Stimulated activated CD8-positive, alpha-beta memory T cell treated with anti-CD3 and anti-CD28 coated beads, Interleukin-4, amount 100 ng/mL, for 24 hours (primary cell): ENCODE results near the gene RAPGEF3.

Experiments
- DNase-seq: peaks from one replicate; pipeline ENCODE4 v3.0.0-alpha.2; 2020; ENCODE audit warnings: low read depth

Gene RAPGEF3

DNA sequence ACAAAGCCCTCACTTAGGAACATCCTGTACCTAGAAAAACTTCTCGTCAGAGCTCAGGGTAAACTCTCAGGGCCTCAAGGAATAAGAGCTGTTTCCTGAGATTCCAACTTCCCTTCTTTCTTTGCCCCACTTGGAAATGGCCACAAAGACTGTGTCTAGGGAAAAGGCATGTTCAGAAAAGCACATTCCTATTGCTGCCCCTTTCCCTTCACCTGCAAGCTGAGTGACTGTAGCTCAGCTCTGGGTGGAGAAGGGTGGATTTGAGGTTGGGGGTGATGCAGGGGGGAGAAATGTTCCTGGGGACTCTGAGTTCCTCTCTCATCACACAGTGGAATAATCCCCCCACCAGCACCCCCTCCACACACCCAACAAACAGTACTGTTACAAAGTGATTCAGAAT is 40.1 kb downstream of the RAPGEF3 start:
- DNase-seq = no peak

DNA sequence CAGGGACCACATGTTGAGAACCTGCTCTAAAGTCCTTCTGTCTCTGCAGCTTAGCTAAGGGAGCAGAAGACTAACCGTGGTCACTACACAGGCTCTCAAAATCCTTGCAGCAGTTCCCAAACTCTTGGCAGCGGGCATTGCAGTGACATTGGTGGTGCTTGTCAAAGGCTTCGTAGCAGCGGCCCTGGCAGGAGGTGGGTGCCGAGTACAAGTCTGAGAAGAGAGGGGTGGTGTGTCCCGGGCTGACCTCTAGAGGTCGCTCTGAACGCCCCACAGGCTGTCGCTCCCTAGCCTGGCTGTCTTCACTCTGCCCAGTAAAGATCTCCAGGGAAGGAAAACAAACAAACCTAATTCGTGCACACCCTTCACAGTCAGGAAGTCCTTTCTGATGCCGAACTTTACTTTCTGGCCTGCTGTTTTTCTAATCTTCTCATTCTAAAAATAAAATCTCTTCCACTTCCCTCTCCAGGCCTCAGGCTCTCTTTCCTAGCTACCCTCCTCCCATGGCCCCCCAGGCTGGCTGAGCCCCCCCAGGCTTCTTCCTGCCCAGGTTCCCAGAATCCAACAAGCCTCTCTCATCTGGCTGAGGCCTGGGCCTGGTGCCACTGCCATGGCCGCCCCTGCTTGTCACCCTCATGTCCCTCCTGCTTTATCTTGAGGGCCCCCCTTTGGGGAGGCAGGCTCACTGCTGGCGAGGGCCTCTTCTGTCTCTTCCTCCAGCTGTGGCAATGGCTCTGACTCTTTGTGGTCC is 41.1 kb downstream of the RAPGEF3 start:
- DNase-seq = no peak

DNA sequence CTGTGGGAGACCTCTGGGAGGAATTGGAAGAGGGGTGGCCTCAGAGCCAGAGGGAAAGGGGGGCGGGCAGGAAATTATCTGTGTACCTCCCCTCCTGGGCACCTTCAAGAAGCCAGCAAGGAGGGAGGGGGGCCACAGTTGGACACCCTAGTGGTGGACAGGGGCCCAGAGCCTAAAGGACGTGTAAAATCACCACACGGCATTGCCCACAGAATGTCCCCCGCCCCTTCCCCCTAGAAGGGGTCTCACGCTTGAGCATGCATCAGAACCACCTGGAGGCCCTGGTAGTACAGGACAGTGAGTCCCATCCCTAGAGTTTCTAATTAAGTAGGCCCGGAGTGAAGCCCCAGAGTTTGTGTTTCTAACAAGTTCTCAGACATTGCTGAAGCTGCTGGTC is 41.6 kb downstream of the RAPGEF3 start:
- no peak for DNase-seq

DNA sequence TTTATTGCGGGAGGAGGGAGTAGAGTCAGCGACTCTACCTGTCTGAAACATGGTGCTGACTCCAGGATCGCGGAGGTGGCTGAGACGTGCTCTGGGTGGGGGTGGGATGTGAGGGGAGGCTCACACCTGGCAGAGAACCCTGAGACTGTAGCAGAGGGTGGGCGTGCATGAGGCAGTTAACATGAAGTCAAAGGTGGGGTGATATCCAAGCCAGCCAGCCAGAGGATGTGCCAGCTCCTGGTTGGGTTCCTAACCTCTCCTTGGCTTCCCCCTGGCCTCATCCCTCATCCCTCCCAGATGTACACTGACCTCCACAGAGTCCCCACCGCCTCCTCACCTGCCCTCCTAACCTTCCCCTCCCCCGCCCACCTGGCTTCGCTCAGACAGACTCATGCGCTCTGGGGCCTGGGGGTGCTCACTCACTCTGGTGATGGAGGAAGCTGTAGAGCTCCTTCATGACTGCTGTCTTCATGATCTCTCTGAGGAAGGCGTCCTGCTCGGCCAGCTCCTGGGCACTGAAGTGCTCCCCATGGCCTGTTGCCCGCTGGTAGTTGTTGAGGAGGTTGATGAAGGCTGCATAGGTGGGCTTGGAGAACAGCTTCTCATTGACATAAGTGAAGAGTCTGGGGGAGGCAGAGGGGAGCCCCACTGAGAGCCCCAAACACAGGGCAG is 42.7 kb downstream of the RAPGEF3 start:
- no peak for DNase-seq

GRCh38 chr12:47715393-47715876 is 43.2 kb downstream of the RAPGEF3 start:
- peak; percentile 58 for DNase-seq

- no peak for DNase-seq
Observed at GRCh38 chr12:47714826-47715386, 43.8 kb downstream of the RAPGEF3 start.

DNA sequence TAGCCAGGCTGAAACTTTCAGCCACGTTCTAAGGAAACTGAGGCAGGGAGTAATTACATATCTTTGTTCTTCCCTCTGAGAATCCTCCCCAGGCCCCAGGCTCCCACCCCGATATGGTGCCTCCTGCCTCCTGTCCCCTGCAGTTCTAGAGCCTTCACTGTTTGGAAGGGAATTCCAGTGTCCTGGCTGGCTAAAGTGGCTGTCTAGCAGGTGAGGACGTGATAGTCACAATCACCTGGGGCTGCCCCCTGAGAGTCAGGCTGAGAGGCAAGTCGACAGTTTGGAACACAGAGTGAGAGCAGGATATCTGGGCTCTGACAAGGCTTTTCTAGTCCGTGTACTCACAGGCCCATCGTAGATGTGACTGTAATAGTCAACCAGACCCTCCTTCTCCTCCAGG is 46.5 kb downstream of the RAPGEF3 start:
- DNase-seq = no peak

- DNase-seq = no peak
Observed at GRCh38 chr12:47711448-47711847, 47.2 kb downstream of the RAPGEF3 start.

DNA sequence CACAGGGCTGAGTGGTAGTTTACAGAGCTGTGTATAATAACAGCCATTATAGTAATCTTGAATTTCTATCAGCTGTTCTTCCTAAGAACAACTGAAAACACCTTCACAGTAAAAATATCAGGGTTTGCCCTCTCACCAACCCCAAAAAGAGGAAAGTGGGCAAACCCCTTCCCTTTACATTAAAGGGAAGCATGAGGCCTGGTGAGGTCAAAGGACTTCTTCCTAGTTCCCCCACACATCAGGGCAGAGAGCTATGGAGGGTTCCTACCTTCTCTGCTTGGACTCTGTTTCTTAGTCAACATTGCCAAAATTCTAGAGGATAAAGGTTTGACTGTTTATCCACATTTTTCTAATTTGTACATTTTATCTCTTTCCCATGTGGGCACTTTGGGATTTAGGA is 48.4 kb downstream of the RAPGEF3 start:
- DNase-seq = no peak

DNA sequence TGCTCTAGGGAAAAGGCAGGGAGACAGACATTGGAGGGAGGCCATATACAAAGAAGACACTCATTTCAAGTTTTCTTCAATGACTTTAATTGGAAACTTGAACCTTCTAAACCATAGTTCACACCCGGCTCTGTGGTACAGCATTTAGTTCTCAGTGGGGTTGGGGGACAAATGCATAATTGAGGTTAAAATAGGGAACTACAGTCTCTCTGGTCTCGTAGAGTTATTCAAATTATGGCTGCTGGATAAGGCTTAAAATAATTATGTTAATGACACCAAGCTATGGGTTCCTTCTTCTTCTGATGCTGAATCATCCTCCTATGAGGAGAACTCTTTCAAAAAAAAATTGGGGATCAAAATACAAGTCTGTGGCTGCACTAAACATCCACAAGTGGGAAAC is 49.0 kb downstream of the RAPGEF3 start:
- DNase-seq = no peak

DNA sequence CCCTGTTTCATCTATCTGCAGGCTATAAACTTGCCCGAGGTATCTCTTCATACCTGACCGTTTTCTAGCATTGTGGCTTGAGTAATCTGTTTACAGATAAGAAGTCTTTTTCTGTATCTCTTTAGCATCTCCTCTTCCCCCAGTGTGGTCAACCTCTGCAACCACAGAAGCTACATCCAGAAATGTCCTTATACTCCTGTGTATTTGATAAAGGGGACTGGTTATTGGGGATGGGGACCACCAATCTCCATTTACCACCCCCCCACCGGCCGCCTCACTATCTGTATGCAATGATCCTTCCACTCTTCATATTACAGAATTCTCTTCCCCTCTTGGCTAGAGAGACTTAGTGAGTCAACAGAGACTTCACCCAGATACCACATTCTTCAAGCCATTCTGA is 49.4 kb downstream of the RAPGEF3 start:
- no peak for DNase-seq

DNA sequence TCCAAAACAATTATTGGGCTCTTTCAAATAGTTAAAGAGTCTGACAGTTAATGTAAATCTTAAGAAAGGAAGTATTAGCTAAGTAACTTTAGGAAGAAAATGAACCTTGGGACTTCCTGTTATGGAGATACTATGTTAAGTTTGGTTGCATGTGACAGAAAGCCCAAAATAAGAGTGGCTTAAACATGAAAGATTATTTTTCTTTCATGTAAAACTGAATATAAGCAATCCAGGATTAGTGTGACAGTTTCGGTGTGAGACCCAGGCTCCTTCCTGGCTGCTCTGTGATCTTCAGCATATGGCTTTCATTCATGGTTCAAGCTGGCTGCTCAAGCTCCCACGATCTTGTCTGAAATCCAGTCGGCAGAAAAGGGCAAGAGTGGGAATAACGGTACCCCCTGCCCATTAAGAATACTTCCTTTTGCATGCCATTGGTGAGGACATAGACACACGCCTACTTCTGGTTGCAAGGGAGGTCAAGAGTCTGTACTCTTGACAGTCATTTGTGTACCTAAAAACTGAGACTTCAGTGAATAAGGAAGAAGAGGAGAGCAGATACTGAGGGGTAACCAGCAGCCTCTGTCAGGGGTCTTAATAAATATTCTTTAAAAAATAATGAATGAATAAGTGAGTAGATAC is 50.7 kb downstream of the RAPGEF3 start:
- DNase-seq = no peak

DNA sequence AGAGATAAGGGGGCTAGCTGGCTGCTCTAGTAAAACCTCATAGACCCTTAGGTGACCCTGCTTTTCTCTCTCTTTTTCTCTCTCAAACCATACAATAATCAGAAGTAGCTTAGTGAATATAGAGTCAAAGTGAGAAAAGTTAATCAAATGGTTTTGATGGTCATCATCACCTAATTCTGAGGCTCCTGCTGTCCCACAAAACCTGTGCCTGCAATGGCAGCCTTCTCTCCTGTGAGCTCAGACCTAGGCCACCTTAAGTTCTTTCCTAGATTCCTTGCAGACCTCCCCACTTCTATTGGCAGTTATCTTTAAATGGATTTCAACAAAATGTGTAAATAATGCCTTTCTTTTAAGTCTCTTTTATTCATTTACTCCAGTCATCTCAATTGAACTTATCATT is 51.3 kb downstream of the RAPGEF3 start:
- no peak for DNase-seq

GRCh38 chr12:47705566-47706425 is 52.9 kb downstream of the RAPGEF3 start, which contains the start of gene RPAP3:
RPAP3 (minus strand) TSS chr12:47706030; CDS start chr12:47702840, 3,190 bp downstream.
- peak; percentile 99 for DNase-seq

- DNase-seq = no peak
Observed at GRCh38 chr12:47705229-47705565, 53.5 kb downstream of the RAPGEF3 start.

DNA sequence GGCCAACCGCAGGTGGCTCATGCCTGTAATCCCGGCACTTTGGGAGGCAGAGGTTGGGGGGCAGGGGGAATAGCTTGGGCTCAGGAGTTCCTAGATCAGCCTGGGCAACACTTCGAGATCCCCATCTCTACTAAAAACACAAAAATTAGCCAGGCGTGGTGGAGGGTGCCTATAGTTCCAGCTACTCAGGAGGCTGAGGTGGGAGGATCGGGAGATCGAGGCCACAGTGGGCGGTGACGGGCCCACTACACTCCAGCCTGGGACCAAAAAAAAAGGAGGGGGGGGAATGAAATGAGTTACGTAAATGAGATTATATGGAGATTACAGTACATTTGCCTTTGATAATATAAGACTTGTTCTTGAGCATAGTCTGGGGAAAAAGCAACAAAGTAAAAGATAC is 54.0 kb downstream of the RAPGEF3 start:
- no peak for DNase-seq

DNA sequence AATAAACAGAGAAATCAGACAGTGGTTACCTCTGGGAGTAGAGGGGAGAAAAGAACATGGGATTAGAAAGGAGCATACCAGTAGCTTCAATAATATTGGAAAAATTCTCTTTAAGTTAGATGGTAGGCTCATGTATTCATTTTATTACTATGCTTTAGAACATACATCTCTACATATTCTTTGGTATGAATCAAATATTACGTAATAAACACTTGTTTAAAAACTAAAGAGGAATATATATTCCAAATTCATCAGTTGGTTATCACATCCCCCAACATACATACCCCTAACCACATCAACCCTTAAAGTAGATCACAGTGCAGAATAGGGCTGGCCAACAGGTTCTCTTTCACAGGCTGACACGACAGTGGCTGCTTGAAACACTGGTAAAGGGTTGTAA is 58.4 kb downstream of the RAPGEF3 start:
- DNase-seq = no peak

DNA sequence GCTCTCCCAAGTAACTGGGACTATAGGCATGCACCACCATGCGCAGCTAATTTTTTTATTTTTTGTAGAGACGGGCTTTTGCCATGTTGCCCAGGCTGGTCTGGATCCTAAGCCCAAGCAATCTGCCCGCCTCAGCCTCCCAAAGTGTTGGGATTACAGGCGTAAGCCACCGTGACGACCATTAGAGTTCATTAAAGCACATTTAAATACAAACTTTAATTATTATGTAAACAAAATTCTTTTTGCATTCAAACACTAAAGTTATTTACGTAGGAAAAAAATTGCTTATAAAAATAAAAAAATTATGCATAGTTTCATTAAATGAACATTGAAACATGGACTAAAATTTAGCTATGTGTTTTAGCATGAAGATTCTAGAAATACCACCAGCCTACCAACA is 60.0 kb downstream of the RAPGEF3 start:
- no peak for DNase-seq

- no peak for DNase-seq
Observed at GRCh38 chr12:47698055-47698454, 60.6 kb downstream of the RAPGEF3 start.

DNA sequence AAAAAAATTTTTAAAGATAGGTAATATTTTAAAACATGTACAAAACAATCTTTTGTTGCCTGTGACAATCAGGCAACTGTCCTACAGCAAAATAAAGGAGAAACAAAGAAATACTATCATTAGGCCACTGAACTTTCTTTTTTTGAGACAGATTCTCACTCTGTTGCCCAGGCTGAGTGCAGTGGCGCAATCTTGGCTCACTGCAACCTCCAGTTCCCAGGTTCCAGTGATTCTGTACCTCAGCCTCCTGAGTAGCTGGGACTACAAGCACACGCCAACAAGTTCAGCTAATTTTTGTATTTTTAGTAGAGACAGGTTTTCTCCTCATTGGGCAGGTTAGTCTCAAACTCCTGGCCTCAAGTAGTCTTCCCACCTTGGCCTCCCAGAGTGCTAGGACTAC is 69.5 kb downstream of the RAPGEF3 start:
- no peak for DNase-seq

- no peak for DNase-seq
Observed at GRCh38 chr12:47687636-47688035, 71.0 kb downstream of the RAPGEF3 start.
